GM10847 (cell line): ENCODE measurements around the gene NUDT2.

Experiments used
- POLR2A ChIP-seq: IDR thresholded peaks from 2 replicates; pipeline ENCODE4 v1.6.1; 2011; ENCODE audit not compliant: insufficient read length; ENCODE audit errors: extremely low read depth

The NUDT2 gene

DNA sequence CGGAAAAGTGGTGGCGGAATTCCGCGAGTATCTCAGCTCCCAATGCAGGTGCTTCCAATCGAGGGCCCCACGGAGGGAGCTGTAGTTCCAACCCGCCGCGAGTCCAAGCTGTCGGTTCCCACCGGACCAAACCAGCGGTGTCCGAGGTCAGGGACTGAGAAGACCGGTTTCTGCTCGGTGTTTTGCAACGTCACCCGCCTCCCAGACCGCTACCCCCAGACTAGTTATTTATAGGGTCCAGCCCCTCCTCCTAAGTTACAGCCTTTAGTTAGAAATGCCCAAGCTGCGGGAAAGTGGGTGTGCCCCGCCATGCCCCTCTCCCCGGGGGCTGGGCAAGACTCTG, 48.0 kb downstream of the NUDT2 start:
- TF ChIP-seq POLR2A: no peak

DNA sequence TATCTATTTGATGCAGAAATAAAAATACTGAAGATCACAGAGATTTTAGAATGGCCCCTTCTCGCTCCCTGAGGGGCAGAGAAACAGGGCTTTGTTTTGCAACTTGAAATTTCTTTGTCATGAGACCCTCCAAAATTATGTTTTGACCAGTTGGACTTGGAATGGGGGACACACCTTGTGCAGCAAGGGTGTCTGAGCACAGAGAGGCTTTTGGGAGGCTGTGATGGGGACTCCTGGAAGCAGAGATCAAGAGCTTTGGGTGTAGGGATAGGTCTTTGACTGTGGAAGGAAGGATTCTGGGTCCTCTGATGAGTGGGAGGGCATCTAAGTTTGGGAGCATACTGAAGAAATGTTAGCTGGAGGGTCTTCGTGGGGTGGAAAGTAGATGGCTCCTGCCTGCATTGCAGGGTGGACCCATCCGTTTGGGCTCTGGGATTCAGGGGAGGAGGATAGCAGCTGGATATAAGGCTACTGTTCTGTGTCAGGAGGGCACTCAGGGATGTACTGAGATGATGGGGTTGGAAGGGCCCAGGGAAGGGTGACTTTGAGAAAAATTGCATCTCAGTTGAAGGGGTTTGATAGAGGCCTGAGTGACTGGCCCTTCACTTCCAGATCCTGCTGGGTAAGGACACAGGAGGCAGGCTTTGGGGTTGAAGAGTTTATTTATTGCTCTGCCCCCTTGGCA, 49.1 kb downstream of the NUDT2 start:
- TF ChIP-seq POLR2A: no peak

DNA sequence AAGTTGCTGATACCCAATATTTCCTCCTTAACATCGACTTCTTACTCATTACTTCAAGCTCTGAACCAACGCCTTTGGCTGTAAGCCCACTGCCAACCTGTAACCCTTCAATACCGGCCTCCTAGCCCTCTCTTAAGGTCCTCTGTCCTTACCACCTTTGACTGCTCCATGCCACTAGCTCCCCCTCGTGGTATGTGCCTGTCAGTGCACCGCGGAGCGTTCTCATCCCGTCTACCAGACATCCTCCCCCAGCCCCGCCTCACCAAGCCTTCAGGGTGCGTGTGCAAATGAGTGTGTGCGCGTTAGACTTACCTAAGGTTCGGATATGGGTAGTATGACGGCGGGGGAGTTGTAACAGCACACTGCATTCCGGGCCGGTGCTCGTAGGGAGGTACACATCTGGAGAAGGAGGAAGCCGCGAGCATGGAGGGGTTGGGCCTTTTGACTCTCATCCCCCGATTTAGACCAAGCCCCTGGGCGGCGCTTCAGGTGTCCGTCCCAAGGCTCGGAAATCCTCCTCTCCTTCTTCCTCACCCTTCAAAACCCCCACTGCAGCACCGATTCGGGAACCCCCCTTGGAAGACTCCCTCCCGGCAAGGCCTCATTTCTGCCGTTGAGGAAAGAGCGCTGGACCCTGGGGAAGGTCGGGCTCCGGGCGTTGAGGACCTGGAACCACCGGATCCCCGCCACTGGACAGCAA, 50.1 kb downstream of the NUDT2 start:
- no peak for TF ChIP-seq POLR2A

DNA sequence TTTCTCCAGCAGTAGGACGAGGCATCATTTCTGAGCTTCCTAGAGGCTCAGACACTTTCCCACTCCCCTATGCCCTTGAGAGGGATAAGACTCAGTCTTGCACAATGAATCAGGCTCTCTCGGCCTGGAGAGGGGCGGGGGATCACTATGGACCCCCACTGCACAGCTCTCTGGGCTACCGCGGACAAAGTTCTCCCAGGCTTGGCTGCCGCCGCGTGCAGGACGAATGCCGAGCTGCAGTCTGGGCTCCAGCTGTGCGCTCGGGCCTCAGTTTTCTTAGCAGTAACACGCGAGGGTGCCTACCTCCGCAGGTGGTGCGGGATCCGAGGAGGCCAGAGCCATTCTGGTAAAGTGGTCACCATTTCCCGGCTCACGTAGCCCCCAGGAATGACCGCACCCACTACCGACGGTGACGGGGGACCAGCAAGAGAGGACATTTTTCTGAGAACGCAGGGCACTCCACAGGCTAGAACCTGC, 50.7 kb downstream of the NUDT2 start:
- no peak for TF ChIP-seq POLR2A

DNA sequence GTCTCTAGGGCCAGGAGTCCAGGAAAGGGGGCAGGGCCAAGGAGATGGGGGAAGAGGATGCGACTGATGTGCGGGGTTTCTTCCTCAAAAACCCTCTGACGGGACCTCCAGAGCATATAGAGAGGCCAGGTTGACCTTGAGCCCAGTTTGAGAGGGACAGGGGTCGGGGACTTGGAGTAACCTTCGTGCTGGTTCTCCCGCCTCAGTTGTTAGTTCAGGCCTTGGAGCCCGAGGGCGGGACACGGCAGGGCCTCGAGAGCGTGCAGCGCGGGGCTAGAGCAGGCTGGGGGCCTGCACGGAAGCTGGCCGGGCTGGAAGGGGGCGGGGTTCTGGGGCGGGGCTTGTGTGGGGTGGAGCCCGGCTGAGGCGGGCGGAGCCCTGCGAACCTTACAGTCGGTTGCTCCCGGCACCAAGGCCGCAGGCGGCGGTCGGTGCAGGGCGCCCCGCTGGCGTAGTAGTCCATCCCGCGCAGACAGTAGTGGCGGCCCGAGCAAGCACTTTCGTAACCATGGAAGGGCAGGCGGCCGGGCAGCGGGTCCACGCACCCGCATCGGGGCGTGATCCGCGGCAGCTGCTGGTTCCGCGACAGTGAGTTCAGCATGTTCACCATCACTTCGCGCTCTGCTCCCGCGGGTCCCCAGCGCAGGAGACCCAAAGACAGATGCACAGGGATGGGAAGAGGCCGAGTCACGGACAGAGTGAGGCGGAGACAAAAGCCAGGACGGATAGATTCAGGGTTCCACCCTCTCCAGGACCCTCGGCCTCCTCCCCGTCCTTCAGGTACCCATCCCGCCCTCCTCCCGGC, 51.3 kb downstream of the NUDT2 start:
- no peak for TF ChIP-seq POLR2A

DNA sequence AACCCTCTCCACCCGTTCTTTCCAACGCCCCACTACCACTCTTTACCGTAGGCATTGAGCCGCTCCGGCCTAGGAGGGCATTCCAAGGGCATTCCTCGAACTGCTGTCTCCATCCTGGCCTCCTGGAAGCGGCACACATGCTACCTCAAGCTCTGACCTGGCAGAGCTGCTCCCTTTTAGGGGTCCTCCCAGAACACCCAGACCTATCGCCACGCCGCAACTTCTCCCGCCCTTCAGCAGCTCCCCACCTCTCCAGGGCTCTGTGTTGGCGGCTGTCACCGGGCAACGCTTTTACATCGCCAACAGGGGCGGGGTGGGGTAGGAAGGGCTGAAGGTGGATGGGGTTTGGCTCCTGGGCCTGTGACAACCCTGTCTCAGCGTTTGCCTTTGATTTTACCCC, 52.0 kb downstream of the NUDT2 start:
- no peak for TF ChIP-seq POLR2A

DNA sequence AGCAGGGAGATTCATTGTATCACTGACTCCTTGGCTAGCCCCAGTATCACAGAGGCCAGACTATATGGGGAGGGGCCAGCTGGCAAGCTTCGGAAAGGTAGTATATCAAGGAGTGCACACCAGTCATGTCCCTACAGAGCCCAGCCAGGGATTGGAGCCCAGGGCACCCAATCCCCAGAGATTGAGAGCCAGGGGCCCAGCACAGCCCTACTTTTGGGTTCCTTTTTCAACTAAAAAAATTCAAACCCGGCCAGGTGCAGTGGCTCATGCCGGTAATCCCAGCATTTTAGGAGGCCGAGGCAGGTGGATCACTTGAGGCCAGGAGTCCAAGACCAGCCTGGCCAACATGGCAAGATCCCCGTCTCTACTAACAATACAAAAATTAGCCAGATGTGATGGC, 52.7 kb downstream of the NUDT2 start:
- TF ChIP-seq POLR2A: no peak

DNA sequence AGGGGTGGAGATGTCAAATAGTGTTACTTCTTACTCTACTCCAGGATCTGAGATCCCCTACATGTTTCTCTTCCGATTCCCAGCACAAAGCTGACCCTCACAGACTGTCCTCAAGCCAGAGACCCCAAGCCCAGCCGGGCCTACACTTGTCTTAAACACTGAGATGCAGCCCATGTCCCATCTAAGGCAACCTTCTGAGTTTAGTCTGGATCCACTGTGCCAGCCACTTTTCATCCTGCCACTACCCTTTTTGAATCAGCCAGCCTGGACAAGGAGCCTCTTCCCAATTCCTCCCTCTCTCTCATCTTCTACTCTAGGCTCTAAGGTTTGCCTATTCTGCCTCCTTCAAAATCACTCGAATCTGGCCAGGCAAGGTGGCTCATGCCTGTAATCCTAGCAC, 53.5 kb downstream of the NUDT2 start:
- no peak for TF ChIP-seq POLR2A

DNA sequence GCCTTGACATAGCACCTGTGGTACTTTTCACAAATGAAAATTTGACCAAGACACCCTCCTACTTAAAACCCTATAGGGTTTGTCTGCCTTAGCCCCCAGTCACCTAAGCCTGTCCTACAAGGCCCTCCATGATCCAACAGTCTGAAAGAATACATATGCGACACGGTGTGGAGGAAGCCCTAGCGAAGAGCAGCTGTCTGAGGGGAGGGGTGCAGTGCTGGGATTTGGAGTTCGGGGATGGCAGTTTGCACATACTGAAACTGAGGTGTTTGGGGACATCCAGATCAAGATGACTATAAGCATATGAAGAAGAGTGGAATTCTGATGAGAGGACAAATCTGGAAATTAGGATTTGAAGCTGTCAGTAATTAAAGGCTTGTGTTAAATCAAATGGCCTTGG, 54.5 kb downstream of the NUDT2 start:
- no peak for TF ChIP-seq POLR2A

DNA sequence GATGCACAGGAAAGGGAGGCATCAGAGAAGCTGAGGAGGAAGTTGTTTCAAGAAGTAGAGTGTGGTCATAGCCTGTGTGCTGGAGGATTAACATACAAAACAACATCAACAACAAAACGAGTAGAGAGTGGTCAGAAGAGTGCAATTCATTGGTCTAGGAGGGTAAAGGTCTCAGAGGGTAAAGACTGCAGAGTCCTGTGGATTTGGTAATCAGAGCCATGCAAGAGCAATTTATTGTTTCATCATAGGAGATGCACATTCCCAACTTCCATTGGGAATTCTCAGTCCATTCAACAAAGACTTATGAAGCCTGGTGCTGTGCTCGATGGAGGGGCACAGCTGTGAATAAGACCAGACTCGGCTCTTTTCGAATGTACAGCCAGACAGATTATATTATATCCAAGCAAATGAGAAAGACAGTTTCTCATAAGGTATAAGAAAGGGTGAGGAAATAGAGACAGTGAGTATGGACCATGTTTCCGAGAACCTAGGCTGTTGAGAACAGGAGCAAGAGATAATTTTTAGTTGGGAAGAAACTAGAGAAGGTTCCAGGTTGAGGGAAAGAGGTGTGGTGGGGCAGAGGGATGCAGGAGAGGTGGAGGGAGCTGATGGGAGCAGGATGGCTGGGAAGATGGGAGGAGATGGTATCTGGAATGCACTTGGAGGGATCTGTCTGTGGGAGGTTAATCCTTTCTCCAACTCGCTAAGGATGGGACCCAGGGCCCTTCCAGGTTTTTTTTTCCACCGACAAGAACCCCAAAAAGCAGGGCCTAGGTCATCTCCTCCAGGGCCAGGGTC, 55.2 kb downstream of the NUDT2 start:
- no peak for TF ChIP-seq POLR2A

DNA sequence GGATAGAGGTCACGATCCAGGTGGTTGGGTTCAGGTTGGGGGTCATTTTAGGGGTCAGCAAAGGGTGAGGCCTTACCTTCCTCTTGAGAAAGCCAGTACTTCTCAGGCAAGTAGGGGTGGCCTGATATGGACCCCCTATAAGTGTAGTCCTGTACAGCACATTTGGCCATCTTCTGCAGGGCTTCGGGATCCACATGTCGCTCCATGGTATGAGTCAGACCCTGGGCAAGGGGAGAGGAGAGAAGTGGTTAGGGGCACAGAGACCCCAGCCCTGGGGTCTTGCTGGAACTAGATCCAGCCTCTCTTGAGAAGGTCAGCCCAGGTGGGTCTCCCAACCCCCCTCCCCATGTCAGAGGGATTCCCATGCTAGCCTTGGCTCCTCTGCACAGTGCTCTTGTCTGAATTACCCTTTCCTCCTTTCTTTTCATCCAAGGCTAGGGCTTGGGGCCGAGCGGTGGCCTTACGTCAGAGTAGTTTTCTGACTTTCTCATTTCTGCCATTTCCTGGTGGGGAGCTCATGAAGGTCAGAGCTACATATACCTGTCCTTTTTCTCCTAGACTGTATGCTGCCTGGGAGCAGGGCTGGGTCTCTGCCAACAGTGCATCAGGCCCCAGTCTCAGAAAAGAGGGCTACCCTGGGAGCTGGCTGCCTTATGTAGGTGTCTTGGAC, 56.3 kb downstream of the NUDT2 start:
- no peak for TF ChIP-seq POLR2A

DNA sequence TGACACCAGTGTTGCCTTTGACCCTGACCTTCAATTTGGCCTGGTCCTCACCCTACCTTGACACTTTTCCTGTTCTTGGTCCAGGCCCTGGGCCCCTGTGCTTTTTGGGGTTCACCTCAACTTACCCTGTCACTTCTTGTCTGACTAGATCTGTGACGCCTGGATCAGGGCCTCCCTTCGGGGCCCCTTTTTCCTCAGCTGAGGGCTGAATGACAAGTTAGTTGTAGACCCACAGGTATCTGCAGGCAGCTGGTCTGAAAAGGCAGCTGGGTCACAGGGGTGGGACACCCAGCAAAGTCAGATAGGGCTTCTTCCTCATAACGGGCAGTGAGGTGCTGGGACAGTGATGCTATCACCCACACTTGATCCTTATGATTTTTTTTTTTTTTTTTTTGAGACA, 57.3 kb downstream of the NUDT2 start:
- TF ChIP-seq POLR2A: no peak

DNA sequence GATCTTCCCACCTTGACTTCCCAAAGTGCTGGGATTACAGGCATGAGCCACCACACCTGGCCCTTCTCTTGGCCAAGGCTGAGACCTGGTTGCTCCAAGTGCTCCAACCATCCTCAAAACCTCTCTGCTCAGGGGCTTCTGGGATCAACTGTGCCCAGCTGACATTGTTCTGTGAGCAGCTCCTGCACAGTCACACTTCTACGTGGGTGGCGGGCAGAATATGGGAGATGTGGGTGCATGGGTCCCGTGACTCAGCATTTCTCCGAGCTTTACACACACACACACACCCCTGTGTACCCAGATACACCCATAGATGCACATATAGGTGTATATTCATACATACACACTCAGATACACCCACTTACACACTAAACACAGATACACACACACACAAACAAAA, 57.9 kb downstream of the NUDT2 start:
- TF ChIP-seq POLR2A: no peak

DNA sequence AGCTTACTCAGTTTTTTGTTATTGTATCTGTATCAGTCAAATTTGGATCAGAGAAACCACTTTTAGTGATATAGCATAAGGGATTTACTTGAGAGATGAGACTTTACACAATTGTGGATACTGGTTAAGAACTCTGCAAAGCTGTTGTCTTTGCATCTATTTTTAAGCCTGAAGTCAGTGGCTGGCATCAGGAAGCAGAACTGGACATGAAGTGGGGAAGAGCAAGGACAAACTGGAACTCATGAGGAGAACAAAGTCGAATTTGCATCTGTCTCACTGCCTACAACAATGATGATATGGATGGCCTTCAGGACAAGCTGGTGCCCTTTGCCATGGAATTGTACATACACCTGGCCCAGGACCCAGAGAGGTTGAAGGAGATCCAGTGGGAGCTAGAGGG, 63.1 kb downstream of the NUDT2 start:
- TF ChIP-seq POLR2A: no peak
